Measurements from ENCODE around the gene GLB1L2.
"Not testable (repeated sequence)": the region's sequence is repeated elsewhere in the genome, so short reads cannot be mapped to it uniquely, and the experiment has no call there.

GLB1L2 gene

GRCh38 chr11:134294664-134295063 lies 37.1 kb upstream of the GLB1L2 start:
- TF ChIP-seq CTCF (IDR thresholded peaks at IDR 0.05; ENCODE audit: insufficient read depth, low read depth, low read length, missing control alignments), result no peak
- H3K4me3 ChIP-seq (ENCODE audit: low read depth, low read length), result no peak overlapping the region
- DNase-seq (ENCODE audit: low read depth), result no peak

GRCh38 chr11:134312223-134312622 lies 19.6 kb upstream of the GLB1L2 start:
- H3K4me3 ChIP-seq (ENCODE audit: low read depth, low read length), result no peak overlapping the region
- no peak for TF ChIP-seq CTCF (IDR thresholded peaks at IDR 0.05; ENCODE audit: insufficient read depth, low read depth, low read length, missing control alignments)
- no peak for DNase-seq (ENCODE audit: low read depth)

- no peak overlapping the region for H3K4me3 ChIP-seq (ENCODE audit: low read depth, low read length)
- no peak for DNase-seq (ENCODE audit: low read depth)
- TF ChIP-seq CTCF (IDR thresholded peaks at IDR 0.05; ENCODE audit: insufficient read depth, low read depth, low read length, missing control alignments), result no peak
Measured at GRCh38 chr11:134312807-134313206, 19.0 kb upstream of the GLB1L2 start.

- no peak overlapping the region for H3K4me3 ChIP-seq (ENCODE audit: low read depth, low read length)
- no peak for TF ChIP-seq CTCF (IDR thresholded peaks at IDR 0.05; ENCODE audit: insufficient read depth, low read depth, low read length, missing control alignments)
- no peak for DNase-seq (ENCODE audit: low read depth)
Measured at GRCh38 chr11:134313379-134313778, 18.4 kb upstream of the GLB1L2 start.

GRCh38 chr11:134313821-134314607 lies 17.8 kb upstream of the GLB1L2 start:
- no peak for TF ChIP-seq CTCF (IDR thresholded peaks at IDR 0.05; ENCODE audit: insufficient read depth, low read depth, low read length, missing control alignments)

GRCh38 chr11:134317103-134317502 lies 14.7 kb upstream of the GLB1L2 start:
- no peak for TF ChIP-seq CTCF (IDR thresholded peaks at IDR 0.05; ENCODE audit: insufficient read depth, low read depth, low read length, missing control alignments)
- DNase-seq (ENCODE audit: low read depth), result no peak
- no peak overlapping the region for H3K4me3 ChIP-seq (ENCODE audit: low read depth, low read length)

More at GRCh38 chr11:134313821-134314607, 17.8 kb upstream of the GLB1L2 start:
- no peak overlapping the region for H3K4me3 ChIP-seq (ENCODE audit: low read depth, low read length)
- DNase-seq (ENCODE audit: low read depth), result no peak

GRCh38 chr11:134321373-134321772 lies 10.4 kb upstream of the GLB1L2 start:
- DNase-seq (ENCODE audit: low read depth); H3K4me3 ChIP-seq (ENCODE audit: low read depth, low read length): not testable (repeated sequence)

Measured in GM12865 (cell line).